HepG2 (cell line): ENCODE data around the gene C11orf68. TPM values are rescaled to one million over a fixed set of nuclear protein-coding genes. Genes with fewer than 3 reads are reported as not detected.
A peak's percentile ranks its signal among the peaks of the same experiment; 100 is the strongest.

Experiments
- ATAC-seq: fragments of 200-7000 bp; cut with Tn5 transposase; 3 replicates; pipeline ENCODE4 v1.9.1; 2020; ENCODE audit warnings: mild to moderate bottlenecking, moderate library complexity
- BruUV-seq: library from RNA; stranded (reverse); fragments of 400-500 nt; replicated peaks from 2 replicates; lab custom pipeline; 2021; lab: Mats Ljungman, UMichigan
- CTCF ChIA-PET: fragments of 300-600 bp; formaldehyde crosslinking; extraction: SDS; loops from one replicate; lab custom pipeline; 2021; ENCODE audit warnings: low total read pairs, inconsistent platforms, low intra/inter-chr PET ratio; lab: Yijun Ruan, JAX
- POLR2A ChIA-PET: fragments of 350-600 bp; sonication (Branson Sonifier 250); formaldehyde crosslinking; loops from one replicate; lab custom pipeline; 2020; ENCODE audit warnings: antibody characterized with exemption, inconsistent platforms; lab: Yijun Ruan, JAX
- DNase-seq: peaks from one replicate; pipeline ENCODE4 v3.0.0-alpha.2; 2015; ENCODE audit warnings: low spot score
- FAIRE-seq: peaks from 3 replicates; lab custom pipeline; 2011; peaks lifted over from hg19 to GRCh38; lab: Jason Lieb, UNC
- H2AFZ ChIP-seq: one replicate; pipeline ENCODE4 v1.6.1; 2011; ENCODE audit warnings: low read length, inconsistent platforms
- H3K27ac ChIP-seq: fragments of 300-600 bp; 3 replicates; pipeline ENCODE4 v1.8.0; 2011; ENCODE audit warnings: mixed run types, mild to moderate bottlenecking, mixed read lengths, low read length, inconsistent platforms; ENCODE audit not compliant: insufficient read depth; ENCODE audit errors: extremely low read length
- H3K27me3 ChIP-seq, 2 experiments: fragments of 200-600 bp in 1 of 2; 2 replicates in 1 of 2; 3 replicates in 1 of 2; pipeline versions ENCODE4 v1.6.0 to v1.8.0; 2011; ENCODE audit warnings: low read length in 2 of 2, mild to moderate bottlenecking in 2 of 2, moderate library complexity in 2 of 2, inconsistent platforms in 1 of 2; ENCODE audit not compliant: insufficient read depth in 2 of 2, control insufficient read depth in 1 of 2
- H3K36me3 ChIP-seq, 2 experiments: fragments of 200-600 bp in 1 of 2; replicated peaks in 1 of 2; 2 replicates in 1 of 2; 3 replicates in 1 of 2; pipeline versions ENCODE4 v1.5.1 to v1.8.0; 2011; ENCODE audit warnings: low read length in 2 of 2, inconsistent platforms in 1 of 2; ENCODE audit not compliant: insufficient read depth in 2 of 2, control insufficient read depth in 1 of 2
- H3K4me1 ChIP-seq: 2 replicates; pipeline ENCODE4 v1.5.1; 2012; ENCODE audit warnings: low read length, inconsistent platforms; ENCODE audit not compliant: insufficient read depth
- H3K4me2 ChIP-seq: 2 replicates; pipeline ENCODE4 v1.6.0; 2011; ENCODE audit warnings: low read depth, low read length, inconsistent platforms
- H3K4me3 ChIP-seq, 3 experiments: fragments of 200-600 bp in 1 of 3; sonication (generic), shearing (Covaris generic) in 1 of 3; replicated peaks in 1 of 3; 2 replicates each; pipeline ENCODE4 v1.5.1; 2011 to 2016; ENCODE audit warnings: low read length in 3 of 3, inconsistent platforms in 2 of 3, low read depth in 2 of 3, mild to moderate bottlenecking in 2 of 3, control low read depth in 1 of 3, mixed read lengths in 1 of 3; ENCODE audit not compliant: insufficient read depth in 1 of 3
- H3K79me2 ChIP-seq: one replicate; pipeline ENCODE4 v1.6.1; 2011; ENCODE audit warnings: low read length, inconsistent platforms; ENCODE audit not compliant: insufficient read depth
- H3K9ac ChIP-seq: 2 replicates; pipeline ENCODE4 v1.6.0; 2011; ENCODE audit warnings: mild to moderate bottlenecking, low read depth, low read length, inconsistent platforms; ENCODE audit not compliant: insufficient read depth
- H3K9me3 ChIP-seq: 2 replicates; pipeline ENCODE4 v1.5.1; 2012; ENCODE audit warnings: mild to moderate bottlenecking, low read length
- H4K20me1 ChIP-seq: 2 replicates; pipeline ENCODE4 v1.6.0; 2011; ENCODE audit warnings: inconsistent platforms, mild to moderate bottlenecking, low read length, moderate library complexity; ENCODE audit not compliant: insufficient read depth
- ATF5 ChIP-seq: sonication (generic); formaldehyde crosslinking; IDR thresholded peaks from 2 replicates; pipeline ENCODE4 v1.4.0; 2020; ENCODE audit warnings: mild to moderate bottlenecking, low read depth, missing genetic modification reagents
- EP300 ChIP-seq, 3 experiments: sonication (generic) in 1 of 3; formaldehyde crosslinking in 1 of 3; IDR thresholded peaks; 2 replicates each; pipeline versions ENCODE4 v1.5.1 to v1.6.1; 2011 to 2020; ENCODE audit warnings: low read depth in 2 of 3, low read length in 2 of 3, borderline replicate concordance in 1 of 3, improper control_type of control experiment in 1 of 3, mild to moderate bottlenecking in 1 of 3, missing genetic modification reagents in 1 of 3, moderate library complexity in 1 of 3
- FOXA1 ChIP-seq, 2 experiments: fragments of 450-650 bp in 1 of 2; sonication (generic) in 1 of 2; formaldehyde crosslinking in 1 of 2; IDR thresholded peaks; 2 replicates each; pipeline versions ENCODE4 v1.4.0 to v1.6.1; 2016 to 2020; ENCODE audit warnings: missing genetic modification reagents in 1 of 2
- MAFG ChIP-seq: sonication (generic); formaldehyde crosslinking; IDR thresholded peaks from 2 replicates; pipeline ENCODE4 v1.5.1; 2020; ENCODE audit warnings: mild to moderate bottlenecking, missing genetic modification reagents
- MAFK ChIP-seq, 2 experiments: IDR thresholded peaks in 1 of 2; conservative IDR thresholded peaks in 1 of 2; 2 replicates each; pipeline ENCODE4 v1.6.1; 2011; ENCODE audit warnings: improper control_type of control experiment in 2 of 2, low read length in 2 of 2
- MIER3 ChIP-seq: IDR thresholded peaks from 2 replicates; pipeline ENCODE4 v1.6.1; 2016; ENCODE audit warnings: missing compliant biosample characterization, borderline replicate concordance
- NAIF1 ChIP-seq: sonication (generic); formaldehyde crosslinking; IDR thresholded peaks from 2 replicates; pipeline ENCODE4 v1.5.0; 2020; ENCODE audit warnings: mild to moderate bottlenecking, missing genetic modification reagents, borderline replicate concordance
- RAD21 ChIP-seq: fragments of 450-650 bp; formaldehyde crosslinking; IDR thresholded peaks from 2 replicates; pipeline ENCODE4 v1.5.0; 2020; ENCODE audit warnings: mild to moderate bottlenecking
- TCF7 ChIP-seq: sonication (generic); IDR thresholded peaks from 2 replicates; pipeline ENCODE4 v1.6.1; 2016; ENCODE audit warnings: antibody characterized with exemption, low read depth
- TEAD3 ChIP-seq: optimal IDR thresholded peaks from 2 replicates; pipeline ENCODE3; 2016; ENCODE audit warnings: borderline replicate concordance
- THAP7 ChIP-seq: sonication (generic); formaldehyde crosslinking; IDR thresholded peaks from 2 replicates; pipeline ENCODE4 v1.8.1; 2023; ENCODE audit warnings: mild to moderate bottlenecking, missing genetic modification reagents
- ZMYM2 ChIP-seq: sonication (generic); formaldehyde crosslinking; IDR thresholded peaks from 2 replicates; pipeline ENCODE4 v1.8.0; 2022; ENCODE audit warnings: mild to moderate bottlenecking, missing genetic modification reagents
- ZNF20 ChIP-seq: sonication (generic); formaldehyde crosslinking; IDR thresholded peaks from 2 replicates; pipeline ENCODE4 v1.4.0; 2020; ENCODE audit warnings: mild to moderate bottlenecking, moderate library complexity, missing genetic modification reagents
- ZNF317 ChIP-seq: sonication (generic); formaldehyde crosslinking; IDR thresholded peaks from 2 replicates; pipeline ENCODE4 v1.5.0; 2020; ENCODE audit warnings: mild to moderate bottlenecking, missing genetic modification reagents
- ZNF33B ChIP-seq: sonication (generic); formaldehyde crosslinking; IDR thresholded peaks from 2 replicates; pipeline ENCODE4 v1.5.1; 2020; ENCODE audit warnings: mild to moderate bottlenecking, missing genetic modification reagents
- ZNF720 ChIP-seq: sonication (generic); formaldehyde crosslinking; IDR thresholded peaks from 2 replicates; pipeline ENCODE4 v1.4.0; 2020; ENCODE audit warnings: missing genetic modification reagents
- ZSCAN5A ChIP-seq: sonication (generic); formaldehyde crosslinking; IDR thresholded peaks from 2 replicates; pipeline ENCODE4 v1.8.0; 2022; ENCODE audit warnings: mild to moderate bottlenecking, missing genetic modification reagents, borderline replicate concordance
- WGBS: methylation state at CpG from one replicate; pipeline ENCODE4 v1.1.6; 2017; ENCODE audit warnings: low lambda C conversion rate; 5-methylcytosine and 5-hydroxymethylcytosine counted together
- in situ Hi-C: cut with HindIII; loops from 2 replicates; pipeline ENCODE4 v1.10.0; 2017; ENCODE audit warnings: low pct_unique_long_range_greater_than_20kb; ENCODE audit not compliant: extremely low pct_ligation_motif_present
- intact Hi-C: fragments of 100-400 bp; cut with micrococcal nuclease; formaldehyde crosslinking; loops from one replicate; pipeline ENCODE4 v1.10.0; 2022; ENCODE audit not compliant: unreplicated experiment
- polyA plus RNA-seq, 8 experiments: library from polyadenylated mRNA; depleted of rRNA in 3 of 8; stranded (reverse) in 7 of 8; unstranded in 1 of 8; fragments of >200 nt; fragmentation: Illumina TruSeq in 4 of 8; extraction: Trizol in 4 of 8; gene quantifications; 2 replicates each; pipeline versions ENCODE4 v1.2.1 to v1.2.3, GENCODE V29; 2011 to 2016; ENCODE audit warnings: low read depth in 4 of 8, missing spikeins in 1 of 8, mixed read lengths in 1 of 8; ENCODE audit not compliant: insufficient read depth in 1 of 8
- total RNA-seq, 5 experiments: library from RNA; depleted of rRNA; stranded (reverse); fragments of >200 nt; fragmentation: Illumina TruSeq; extraction: Trizol; gene quantifications; 2 replicates each; pipeline ENCODE4 v1.2.3, GENCODE V29; 2016; ENCODE audit warnings: low read depth in 1 of 5
- TF ChIP-seq, protein P1 (sequence below): sonication (generic); formaldehyde crosslinking; IDR thresholded peaks from 2 replicates; pipeline ENCODE4 v1.5.1; 2020; ENCODE audit warnings: mild to moderate bottlenecking, missing genetic modification reagents, moderate library complexity

Gene C11orf68
- total and polyA plus RNA-seq, 2 of the 13 experiments (the other 11 are each of a cell fraction or from before 2014, with no cell fraction given): 8.4 to 28.3 TPM

GRCh38 chr11:65927904-65928397 is 9.1 kb upstream of the C11orf68 start:
- Histone ChIP-seq H3K4me2 (peak overlapping the region; percentile 97), H2AFZ (peak overlapping the region; percentile 63), H3K79me2 (no peaks in the 10 kb centered on the region), H3K4me3 (peak overlapping the region; percentile 64 to 75 (median 69)), H3K36me3 (no peaks in the 10 kb centered on the region), H4K20me1 (no peaks in the 10 kb centered on the region), H3K27ac (no peak overlapping the region), H3K27me3 (peaks cover 0 to 3% of the 10 kb centered on the region in 2 experiments; a peak in 1 of 5 replicates), H3K9ac (peak overlapping the region; percentile 68), H3K9me3 (no peaks in the 10 kb centered on the region), H3K4me1 (peaks cover 39% of the 10 kb centered on the region)
- ChIA-PET POLR2A (interaction anchor here (1.0 kb wide), 3 partner anchors 21 to 39 kb away, joined by 3 to 4 read pairs (median 3); partner anchors contain the start of gene FIBP), CTCF (no interaction called here)
- no peak for FAIRE-seq
- WGBS: 9% methylated on average over 8 of the region's 9 CpGs
- no peak for DNase-seq
- intact Hi-C loops (no loop called here), in situ Hi-C loops (no loop called here)
- ATAC-seq: peak; percentile 35
- BruUV-seq: no TSS peak
- TF ChIP-seq NAIF1: no peak
- no peak for TF ChIP-seq ZSCAN5A
- TF ChIP-seq EP300 (IDR thresholded peaks at IDR 0.05; ENCODE audit: low read depth in 2 of 2, low read length in 2 of 2): no peak
- TF ChIP-seq EP300 (CRISPR knock-in tag; IDR thresholded peaks at IDR 0.05; ENCODE audit: borderline replicate concordance): 0 out of 2 replicates have a peak, but pooled peaks have one; percentile 16
- no peak for TF ChIP-seq TCF7
- no peak for TF ChIP-seq ATF5 (CRISPR knock-in tag)
- TF ChIP-seq ZNF720 (CRISPR knock-in tag): no peak
- no peak for TF ChIP-seq MIER3
- TF ChIP-seq, protein P1, sequence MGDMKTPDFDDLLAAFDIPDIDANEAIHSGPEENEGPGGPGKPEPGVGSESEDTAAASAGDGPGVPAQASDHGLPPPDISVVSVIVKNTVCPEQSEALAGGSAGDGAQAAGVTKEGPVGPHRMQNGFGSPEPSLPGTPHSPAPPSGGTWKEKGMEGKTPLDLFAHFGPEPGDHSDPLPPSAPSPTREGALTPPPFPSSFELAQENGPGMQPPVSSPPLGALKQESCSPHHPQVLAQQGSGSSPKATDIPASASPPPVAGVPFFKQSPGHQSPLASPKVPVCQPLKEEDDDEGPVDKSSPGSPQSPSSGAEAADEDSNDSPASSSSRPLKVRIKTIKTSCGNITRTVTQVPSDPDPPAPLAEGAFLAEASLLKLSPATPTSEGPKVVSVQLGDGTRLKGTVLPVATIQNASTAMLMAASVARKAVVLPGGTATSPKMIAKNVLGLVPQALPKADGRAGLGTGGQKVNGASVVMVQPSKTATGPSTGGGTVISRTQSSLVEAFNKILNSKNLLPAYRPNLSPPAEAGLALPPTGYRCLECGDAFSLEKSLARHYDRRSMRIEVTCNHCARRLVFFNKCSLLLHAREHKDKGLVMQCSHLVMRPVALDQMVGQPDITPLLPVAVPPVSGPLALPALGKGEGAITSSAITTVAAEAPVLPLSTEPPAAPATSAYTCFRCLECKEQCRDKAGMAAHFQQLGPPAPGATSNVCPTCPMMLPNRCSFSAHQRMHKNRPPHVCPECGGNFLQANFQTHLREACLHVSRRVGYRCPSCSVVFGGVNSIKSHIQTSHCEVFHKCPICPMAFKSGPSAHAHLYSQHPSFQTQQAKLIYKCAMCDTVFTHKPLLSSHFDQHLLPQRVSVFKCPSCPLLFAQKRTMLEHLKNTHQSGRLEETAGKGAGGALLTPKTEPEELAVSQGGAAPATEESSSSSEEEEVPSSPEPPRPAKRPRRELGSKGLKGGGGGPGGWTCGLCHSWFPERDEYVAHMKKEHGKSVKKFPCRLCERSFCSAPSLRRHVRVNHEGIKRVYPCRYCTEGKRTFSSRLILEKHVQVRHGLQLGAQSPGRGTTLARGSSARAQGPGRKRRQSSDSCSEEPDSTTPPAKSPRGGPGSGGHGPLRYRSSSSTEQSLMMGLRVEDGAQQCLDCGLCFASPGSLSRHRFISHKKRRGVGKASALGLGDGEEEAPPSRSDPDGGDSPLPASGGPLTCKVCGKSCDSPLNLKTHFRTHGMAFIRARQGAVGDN: peak; percentile 42
- no peak for TF ChIP-seq RAD21 (CRISPR knock-in tag)
- no peak for TF ChIP-seq ZMYM2
- TF ChIP-seq ZNF317 (CRISPR knock-in tag): 0 out of 2 replicates have a peak, but pooled peaks have one; percentile 30
- peak; percentile 15 for TF ChIP-seq TEAD3 (CRISPR knock-in tag)
- no peak for TF ChIP-seq ZNF33B (CRISPR knock-in tag)
- no peak for TF ChIP-seq ZNF20 (CRISPR knock-in tag)
- no peak for TF ChIP-seq FOXA1 (IDR thresholded peaks at IDR 0.05)
- no peak for TF ChIP-seq FOXA1 (CRISPR knock-in tag; IDR thresholded peaks at IDR 0.05)
- no peak for TF ChIP-seq THAP7 (CRISPR knock-in tag)
- no peak for TF ChIP-seq MAFK (conservative IDR thresholded peaks at IDR 0.05 in 1 of 2, IDR thresholded peaks at IDR 0.05 in 1 of 2; ENCODE audit: low read length in 2 of 2)
- TF ChIP-seq MAFG (CRISPR knock-in tag): no peak
